ENCODE results near the gene CHRNG.

Gene CHRNG

GRCh38 chr2:232576995-232577394, 37.5 kb downstream of the CHRNG start:
- no peak for DNase-seq (ENCODE audit: low read depth in 2 of 2)

DNA sequence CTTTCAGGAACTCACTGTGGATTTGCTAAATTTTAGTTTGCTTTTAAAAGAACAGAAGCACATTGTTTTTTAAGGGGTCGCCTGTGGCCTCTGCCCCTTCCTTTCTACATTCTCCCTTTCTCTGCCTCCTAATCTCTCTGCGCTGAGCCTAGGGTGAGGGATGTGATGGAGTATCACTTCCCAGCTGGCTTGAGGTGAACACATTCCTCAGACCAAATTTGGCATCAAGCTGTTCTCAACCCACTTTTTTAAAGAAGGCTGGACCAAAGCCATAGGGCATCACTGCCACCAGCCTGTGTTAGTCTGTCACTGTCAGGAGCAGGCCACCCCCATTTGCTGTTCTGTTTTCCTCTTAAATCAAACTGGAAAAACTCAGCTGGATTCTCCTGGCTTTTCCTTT, 38.3 kb downstream of the CHRNG start:
- no peak for DNase-seq (ENCODE audit: low read depth in 2 of 2)

GRCh38 chr2:232578626-232579025, 39.1 kb downstream of the CHRNG start:
- DNase-seq (ENCODE audit: low read depth in 2 of 2), result no peak

GRCh38 chr2:232580648-232580981, 41.1 kb downstream of the CHRNG start:
- DNase-seq (ENCODE audit: low read depth in 2 of 2), result no peak

DNA sequence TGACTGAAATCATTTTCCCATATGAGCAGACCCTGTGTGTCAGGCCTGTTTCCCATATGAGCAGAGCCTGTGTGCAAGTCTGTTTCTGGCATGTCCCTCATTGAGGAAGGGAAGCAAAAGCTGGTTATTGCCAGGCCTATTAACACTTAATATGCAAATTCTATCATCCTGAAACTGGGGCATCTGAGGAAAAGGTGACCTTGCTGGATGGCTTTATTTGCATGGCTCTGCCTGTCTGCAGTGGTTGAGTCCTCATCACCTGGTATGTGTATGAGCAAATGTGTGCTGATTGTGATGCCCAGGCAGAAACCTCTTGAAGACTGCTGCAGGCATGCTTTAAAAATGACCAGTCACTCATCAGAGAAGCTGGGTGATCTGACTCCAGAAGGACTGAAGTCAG, 42.2 kb downstream of the CHRNG start:
- DNase-seq (ENCODE audit: low read depth in 2 of 2), result no peak

- no peak for DNase-seq (ENCODE audit: low read depth in 2 of 2)
Measured at GRCh38 chr2:232584238-232584637, 44.7 kb downstream of the CHRNG start.

- DNase-seq (ENCODE audit: low read depth in 2 of 2), result no peak
Measured at GRCh38 chr2:232586943-232587505, 47.5 kb downstream of the CHRNG start.

- DNase-seq (ENCODE audit: low read depth in 2 of 2), result no peak
Measured at GRCh38 chr2:232587512-232587911, 48.0 kb downstream of the CHRNG start.

GRCh38 chr2:232588031-232588430, 48.5 kb downstream of the CHRNG start:
- no peak for DNase-seq (ENCODE audit: low read depth in 2 of 2)

DNA sequence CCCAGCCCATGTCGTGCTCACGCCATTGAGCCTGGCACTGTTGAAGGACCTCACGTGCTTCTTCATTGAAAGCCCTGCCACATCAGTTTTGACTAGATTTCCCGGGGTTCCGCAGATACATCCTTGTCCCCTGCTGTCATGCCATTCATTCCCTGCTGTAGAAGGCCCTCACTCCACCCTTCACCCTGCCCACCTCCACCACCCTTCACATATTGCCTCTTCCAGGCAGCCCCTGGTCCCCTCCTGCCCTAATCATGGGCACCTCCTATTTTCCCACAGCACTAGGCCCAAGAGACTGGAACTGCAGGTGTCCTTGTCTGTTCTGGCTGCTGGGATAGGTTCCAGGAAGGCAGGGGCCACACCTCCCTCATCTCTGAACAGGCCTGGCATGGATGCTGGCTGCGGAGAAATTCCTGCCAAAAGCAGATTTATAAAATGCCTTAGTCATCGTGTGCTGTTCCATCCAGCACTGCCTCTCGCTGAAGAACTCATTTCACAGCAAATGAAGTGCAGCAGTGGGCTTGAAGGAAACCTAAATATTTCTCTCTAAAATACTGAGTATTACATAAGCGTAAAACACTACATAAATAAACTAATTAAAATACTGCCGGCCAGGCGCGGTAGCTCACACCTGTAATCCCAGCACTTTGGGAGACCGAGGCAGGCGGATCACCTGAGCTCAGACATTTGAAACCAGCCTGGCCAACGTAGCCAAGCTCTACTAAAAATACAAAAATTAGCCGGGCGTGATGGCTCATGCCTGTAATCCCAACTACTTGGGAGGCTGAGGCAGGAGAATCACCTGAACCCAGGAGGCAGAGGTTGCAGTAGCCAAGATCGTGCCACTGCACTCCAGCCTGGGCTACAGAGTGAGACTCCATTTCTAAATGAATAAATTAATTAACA, 49.4 kb downstream of the CHRNG start:
- DNase-seq (ENCODE audit: low read depth in 2 of 2), result no peak

GRCh38 chr2:232592772-232593395, 53.4 kb downstream of the CHRNG start:
- DNase-seq (ENCODE audit: low read depth in 2 of 2), result no peak

- DNase-seq (ENCODE audit: low read depth in 2 of 2), result no peak
Measured at GRCh38 chr2:232593982-232594381, 54.5 kb downstream of the CHRNG start.

Data from fibroblast of skin of left biceps (primary cell).